T1000 (cell line): ENCODE measurements around the gene KMT2D.

Source experiments
- DNase-seq: peaks from one replicate; lab custom pipeline; 2025; ENCODE audit warnings: mixed read lengths; lab: John Stamatoyannopoulos, UW

Gene KMT2D

DNA sequence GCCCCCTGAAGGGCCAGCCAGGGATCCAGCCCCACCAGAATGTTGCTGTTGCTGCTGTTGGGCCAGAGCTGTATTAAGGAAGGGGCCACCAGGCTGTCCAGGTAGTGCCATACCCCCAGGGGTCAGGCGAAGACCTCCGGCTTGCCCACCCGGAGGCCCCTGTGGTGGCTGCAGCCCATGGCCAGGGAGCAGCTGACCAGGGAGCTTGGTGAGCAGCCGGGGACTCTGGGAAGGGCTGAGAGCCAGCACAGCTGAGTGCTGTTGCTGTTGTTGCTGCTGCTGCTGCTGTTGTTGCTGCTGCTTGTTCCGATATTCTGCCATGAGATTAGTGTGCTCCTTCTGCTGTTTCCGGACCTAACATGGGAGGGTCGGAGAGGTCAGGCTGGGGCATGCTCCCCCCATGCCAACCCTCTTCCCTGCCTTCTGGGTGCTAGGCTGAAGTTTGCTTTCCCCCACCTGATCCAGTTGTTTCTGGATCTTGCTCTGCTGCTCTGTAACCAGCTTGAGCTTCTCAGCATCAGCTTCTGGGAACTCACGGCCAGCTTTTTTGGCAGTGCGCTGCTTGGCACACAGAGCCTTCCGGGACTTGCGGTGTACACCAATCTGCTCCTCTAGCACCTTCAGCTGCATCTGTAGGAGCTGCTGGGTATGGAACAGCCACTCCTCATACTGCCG is 26.8 kb downstream of the KMT2D start:
- DNase-seq, result no peak

DNA sequence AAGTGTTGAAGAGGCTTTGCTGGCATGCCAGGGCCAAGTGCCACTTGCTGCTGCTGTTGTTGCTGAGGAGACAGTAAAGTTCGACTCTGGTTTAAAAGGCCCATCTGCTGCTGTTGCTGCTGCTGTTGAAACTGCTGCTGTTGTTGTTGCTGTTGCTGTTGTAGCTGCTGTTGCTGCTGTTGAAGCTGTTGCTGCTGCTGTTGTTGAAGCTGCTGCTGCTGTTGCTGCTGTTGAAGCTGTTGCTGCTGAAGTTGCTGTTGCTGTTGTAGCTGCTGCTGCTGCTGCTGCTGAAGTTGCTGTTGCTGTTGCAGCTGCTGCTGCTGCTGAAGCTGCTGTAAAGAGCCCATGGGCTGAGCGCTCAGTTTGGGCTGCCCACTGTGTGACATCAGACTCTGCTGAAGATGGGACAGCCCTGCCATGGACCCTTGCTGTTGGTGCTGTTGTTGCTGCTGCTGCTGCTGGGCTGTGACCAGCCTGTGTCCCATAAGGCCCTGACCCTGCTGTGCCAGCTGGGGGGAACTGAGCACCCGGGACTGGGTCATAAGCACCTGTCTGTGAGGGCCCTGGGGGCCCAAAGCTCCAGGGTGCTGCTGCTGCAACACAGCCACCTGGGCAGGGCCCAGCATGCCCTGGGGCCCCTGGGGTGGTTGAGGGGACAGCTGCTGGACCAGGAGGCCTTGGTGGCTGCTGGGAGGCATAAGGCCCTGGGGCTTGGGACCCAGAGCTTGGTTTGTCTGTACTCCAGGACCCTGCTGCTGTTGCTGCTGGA is 27.7 kb downstream of the KMT2D start:
- DNase-seq, result no peak

- DNase-seq, result no peak
These were observed 28.3 kb downstream of the KMT2D start for GRCh38 chr12:49032276-49032675.

DNA sequence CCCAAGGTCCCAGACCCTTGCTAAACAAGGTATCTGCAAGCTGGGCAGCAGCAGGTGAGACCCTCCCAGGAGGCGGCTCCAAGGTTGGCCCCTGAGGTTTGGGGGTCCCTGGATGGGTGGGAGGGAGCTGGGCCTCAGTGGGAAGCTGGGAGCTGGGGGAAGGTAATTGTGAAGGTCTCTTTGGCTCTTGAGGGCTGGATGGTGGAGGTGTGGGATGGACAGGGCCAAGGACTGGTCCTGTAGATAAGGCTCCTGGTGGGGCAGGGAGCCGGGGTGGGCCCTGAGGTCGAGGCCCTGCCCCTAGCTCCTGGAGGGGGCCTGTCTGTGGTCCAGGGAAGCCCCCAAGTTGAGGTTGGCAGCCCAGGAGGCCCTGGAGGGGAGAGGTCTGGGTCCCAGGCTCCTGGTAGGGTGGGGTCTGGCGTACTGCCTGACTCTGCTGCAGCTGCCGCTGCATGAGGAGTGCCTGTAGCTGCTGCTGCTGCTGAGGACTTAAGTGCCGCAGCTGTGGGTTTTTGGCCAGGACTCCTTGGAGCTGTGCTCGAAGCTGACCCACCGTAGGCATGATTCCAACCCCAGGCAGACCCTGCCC is 28.9 kb downstream of the KMT2D start:
- no peak for DNase-seq

- no peak for DNase-seq
These were observed 29.7 kb downstream of the KMT2D start for GRCh38 chr12:49030714-49031572.

DNA sequence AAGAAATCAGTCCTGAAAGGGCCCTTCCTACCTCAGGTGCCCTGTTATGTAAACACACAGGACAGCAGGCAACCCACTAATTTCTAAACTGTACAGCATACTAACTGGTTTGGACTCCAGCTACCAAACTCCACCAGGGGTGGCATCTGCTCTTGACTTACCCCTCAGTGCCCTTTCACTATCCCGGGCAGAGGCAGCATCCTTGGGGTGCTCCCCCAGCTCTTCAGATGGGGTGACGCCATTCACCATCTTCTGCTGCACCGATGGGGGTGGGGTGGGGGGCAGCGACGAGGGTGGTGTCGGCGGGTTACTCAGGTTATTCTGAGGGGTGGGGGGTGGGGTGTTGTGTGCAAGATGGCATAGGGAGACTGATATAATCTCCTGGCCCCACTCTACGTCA is 30.5 kb downstream of the KMT2D start:
- no peak for DNase-seq

- no peak for DNase-seq
These were observed 31.8 kb downstream of the KMT2D start for GRCh38 chr12:49028666-49029275.

GRCh38 chr12:49027846-49028555 is 32.6 kb downstream of the KMT2D start:
- no peak for DNase-seq

DNA sequence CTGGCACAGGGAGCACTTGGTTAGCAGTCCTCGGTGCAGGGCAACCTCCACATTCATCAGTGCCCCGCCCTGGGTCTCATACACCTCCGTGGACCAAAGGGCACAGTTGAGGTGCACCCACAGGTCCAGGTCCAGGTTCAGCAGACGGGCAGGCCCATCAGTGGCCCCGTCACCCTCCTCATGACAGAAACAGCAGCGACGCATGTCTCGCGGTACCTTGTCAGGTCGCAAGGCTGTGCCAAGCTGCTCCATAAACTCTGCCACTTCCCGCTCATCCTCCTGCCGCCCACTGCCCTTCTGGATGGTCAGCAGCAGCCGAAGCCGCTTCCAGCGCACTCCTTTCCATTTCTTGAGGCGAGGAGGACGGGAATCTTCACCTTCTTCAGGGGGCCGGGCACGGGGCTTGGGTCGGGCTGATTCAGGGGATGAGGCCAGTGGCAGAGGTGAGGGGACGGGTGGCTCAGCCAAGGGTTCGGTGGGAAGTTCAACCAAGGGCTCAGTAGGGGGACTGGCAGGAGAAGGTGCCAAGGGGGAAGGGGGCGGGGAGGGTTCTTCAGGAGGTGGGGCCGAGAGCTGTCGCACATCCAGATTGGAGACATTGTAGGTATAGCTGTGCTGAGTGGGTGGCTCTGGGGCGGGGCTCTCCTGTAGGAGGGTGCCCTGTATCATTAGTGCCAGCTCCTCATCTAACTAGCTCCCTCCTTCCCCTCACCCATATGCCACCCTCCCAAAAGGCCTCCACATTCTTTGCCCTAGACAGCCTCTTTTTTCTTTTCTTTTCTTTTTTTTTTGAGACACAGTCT is 33.7 kb downstream of the KMT2D start:
- no peak for DNase-seq

DNA sequence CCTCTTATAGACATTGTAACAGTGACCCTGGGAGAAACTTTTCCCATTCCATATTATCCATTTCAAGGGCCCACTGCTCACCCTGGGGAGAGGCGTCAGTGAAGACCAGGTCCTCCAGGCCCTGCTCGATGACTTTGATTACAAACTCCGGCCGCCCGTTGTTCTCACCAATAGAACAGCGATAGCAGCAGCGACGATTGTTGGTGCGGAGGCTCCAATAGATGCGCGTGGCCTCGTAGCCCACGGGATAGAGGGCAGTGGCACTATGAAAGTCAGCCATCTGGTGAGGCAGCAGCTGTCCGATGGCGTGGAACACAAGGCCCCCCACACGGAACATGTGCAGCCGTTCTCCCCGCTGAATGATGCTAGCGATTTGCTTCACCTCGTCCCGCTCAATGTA is 34.5 kb downstream of the KMT2D start:
- no peak for DNase-seq

DNA sequence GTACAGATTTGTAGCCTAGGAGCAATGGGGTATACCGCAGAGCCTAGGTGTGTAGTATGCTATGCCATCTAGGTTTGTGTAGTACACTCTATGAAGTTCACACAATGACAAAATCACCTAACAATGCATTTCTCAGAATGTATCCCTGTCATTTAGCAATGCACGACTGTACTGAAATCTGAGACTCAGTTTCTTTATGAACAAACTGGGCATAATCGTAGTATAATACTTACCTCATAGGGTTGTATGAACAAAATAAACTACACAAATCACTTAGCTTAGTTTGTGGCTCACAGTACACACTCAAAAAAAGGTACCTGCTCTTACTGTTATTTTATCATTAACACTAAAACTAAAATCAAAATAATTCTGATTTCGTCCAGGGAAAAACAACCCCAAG is 35.1 kb downstream of the KMT2D start:
- no peak for DNase-seq

DNA sequence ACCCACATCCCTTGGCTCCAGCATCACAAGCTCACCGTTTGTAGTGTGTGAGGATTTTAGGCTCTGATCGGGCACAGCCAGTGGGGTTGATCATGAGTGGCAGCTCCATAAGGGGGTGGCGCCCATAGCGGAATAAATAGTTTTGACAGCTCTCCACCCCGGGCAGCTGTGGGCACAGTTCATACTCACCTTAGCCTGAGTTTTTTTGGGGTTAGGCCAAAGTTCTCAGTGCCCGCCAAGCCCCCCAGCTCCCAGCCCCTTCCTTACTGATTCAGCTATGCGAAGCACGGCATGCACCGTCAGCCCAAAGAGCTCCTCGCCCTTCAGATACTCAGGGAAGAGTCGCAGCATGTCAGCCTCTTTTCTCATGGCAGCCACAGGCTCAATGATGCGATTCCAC is 36.1 kb downstream of the KMT2D start:
- no peak for DNase-seq

GRCh38 chr12:49023812-49024211 is 36.8 kb downstream of the KMT2D start:
- no peak for DNase-seq

- DNase-seq, result no peak
These were observed 37.9 kb downstream of the KMT2D start for GRCh38 chr12:49022558-49023178.

GRCh38 chr12:49021292-49021915 is 39.2 kb downstream of the KMT2D start:
- no peak for DNase-seq

GRCh38 chr12:49020441-49020840 is 40.2 kb downstream of the KMT2D start:
- no peak for DNase-seq

DNA sequence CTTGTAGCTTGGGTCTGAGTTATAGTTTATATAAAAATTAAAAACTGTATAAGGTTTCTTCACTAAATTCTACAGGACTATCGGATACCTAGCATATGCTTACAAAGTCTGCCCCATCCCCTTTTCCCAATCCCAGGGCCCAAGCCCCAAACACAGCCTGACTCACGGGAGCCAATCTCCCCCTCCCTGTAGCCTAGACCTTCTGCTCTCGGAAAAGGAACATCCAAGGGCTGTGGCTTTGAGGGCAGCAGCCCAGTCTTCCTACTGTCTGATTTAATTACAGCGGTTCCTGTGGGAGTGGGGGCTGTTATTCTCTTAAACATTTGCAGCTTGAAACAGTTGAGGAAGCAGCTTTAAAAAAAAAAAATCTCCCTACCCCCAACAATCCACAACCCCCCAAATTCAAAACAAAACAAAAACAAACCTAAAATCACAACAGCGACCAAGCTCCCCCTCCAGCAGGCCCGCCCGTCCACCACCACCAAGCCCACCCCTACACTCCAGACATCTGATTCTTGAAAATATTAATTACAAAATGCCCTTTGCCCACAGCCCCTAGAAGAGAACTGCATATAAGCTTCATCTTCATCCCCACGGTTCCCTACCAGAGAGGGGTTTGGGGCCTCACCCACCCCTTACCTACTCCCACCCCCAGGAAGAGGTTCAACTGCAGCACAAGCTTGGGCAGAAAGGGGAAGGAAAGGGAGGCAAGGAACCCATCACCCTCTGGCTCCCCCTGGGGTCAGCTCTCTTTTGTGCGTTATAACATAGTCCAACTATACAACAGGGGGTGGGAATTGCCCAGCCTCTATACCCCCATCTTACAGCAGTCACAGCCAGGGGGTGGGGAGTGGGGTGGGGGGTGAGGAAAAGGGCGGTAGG is 40.9 kb downstream of the KMT2D start:
- no peak for DNase-seq

GRCh38 chr12:49019120-49019430 is 41.5 kb downstream of the KMT2D start:
- no peak for DNase-seq
